Measurements from ENCODE around the gene SULT1E1.

DNA sequence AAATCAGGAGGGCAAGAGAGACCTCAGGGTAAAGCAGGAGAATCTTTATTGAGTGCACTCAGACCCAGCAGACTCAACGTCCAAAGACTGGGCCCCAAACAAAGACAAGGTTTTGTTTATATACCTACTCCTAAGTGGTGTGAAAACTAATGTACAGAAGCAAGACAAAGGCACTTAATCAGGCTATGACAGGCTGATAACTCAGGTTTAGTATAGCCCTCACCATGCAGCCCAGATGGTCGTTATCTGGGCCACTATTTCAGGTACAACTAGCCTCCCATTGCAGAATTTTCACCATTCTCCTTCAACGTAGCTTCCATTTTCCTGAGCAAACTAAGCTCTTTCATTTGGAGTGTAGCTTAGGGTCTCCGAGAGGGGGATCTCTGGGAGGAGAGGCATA, 36.9 kb downstream of the SULT1E1 start:
- no peak for TF ChIP-seq EZH2phosphoT487 (IDR thresholded peaks at IDR 0.05)
- TF ChIP-seq, protein P1, sequence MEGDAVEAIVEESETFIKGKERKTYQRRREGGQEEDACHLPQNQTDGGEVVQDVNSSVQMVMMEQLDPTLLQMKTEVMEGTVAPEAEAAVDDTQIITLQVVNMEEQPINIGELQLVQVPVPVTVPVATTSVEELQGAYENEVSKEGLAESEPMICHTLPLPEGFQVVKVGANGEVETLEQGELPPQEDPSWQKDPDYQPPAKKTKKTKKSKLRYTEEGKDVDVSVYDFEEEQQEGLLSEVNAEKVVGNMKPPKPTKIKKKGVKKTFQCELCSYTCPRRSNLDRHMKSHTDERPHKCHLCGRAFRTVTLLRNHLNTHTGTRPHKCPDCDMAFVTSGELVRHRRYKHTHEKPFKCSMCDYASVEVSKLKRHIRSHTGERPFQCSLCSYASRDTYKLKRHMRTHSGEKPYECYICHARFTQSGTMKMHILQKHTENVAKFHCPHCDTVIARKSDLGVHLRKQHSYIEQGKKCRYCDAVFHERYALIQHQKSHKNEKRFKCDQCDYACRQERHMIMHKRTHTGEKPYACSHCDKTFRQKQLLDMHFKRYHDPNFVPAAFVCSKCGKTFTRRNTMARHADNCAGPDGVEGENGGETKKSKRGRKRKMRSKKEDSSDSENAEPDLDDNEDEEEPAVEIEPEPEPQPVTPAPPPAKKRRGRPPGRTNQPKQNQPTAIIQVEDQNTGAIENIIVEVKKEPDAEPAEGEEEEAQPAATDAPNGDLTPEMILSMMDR (IDR thresholded peaks at IDR 0.05) = no peak
